WTC11 (cell line): ENCODE measurements around the gene HOXA2. TPM values are rescaled to one million over a fixed set of nuclear protein-coding genes. Genes with fewer than 3 reads are reported as not detected.

Source experiments
- ATAC-seq: fragments of 200-7000 bp; cut with Tn5 transposase; 2 replicates; pipeline ENCODE4 v1.10.0; 2021; ENCODE audit warnings: mild to moderate bottlenecking, moderate library complexity
- CTCF ChIA-PET: fragments of 300-600 bp; sonication (Branson Sonifier 250); formaldehyde crosslinking; loops from one replicate; lab custom pipeline; 2021; ENCODE audit warnings: antibody characterized with exemption; lab: Charles Lee
- POLR2A ChIA-PET: fragments of 350-600 bp; sonication (Branson Sonifier 250); formaldehyde crosslinking; loops from one replicate; lab custom pipeline; 2021; ENCODE audit warnings: antibody characterized with exemption; lab: Charles Lee
- DNase-seq: peaks from one replicate; pipeline ENCODE4 v3.0.0; 2021; ENCODE audit warnings: low spot score
- H3K27ac Mint-ChIP-seq: 2 replicates; pipeline ENCODE4 v1.8.0; 2021; ENCODE audit warnings: mixed read lengths
- H3K27me3 Mint-ChIP-seq: 2 replicates; pipeline ENCODE4 v1.8.0; 2021; ENCODE audit warnings: low read depth, mild to moderate bottlenecking, moderate library complexity, mixed read lengths
- H3K36me3 Mint-ChIP-seq: 2 replicates; pipeline ENCODE4 v1.8.0; 2021; ENCODE audit warnings: mixed read lengths
- H3K4me1 Mint-ChIP-seq: 2 replicates; pipeline ENCODE4 v1.8.0; 2022; ENCODE audit warnings: mixed read lengths
- H3K4me3 Mint-ChIP-seq: 2 replicates; pipeline ENCODE4 v1.8.0; 2021; ENCODE audit warnings: mild to moderate bottlenecking, moderate library complexity, mixed read lengths
- H3K9me3 Mint-ChIP-seq: 2 replicates; pipeline ENCODE4 v1.8.0; 2021; ENCODE audit warnings: mixed read lengths
- AFF4 ChIP-seq: sonication (generic); formaldehyde crosslinking; IDR thresholded peaks from 2 replicates; pipeline ENCODE4 v1.8.1; 2023; ENCODE audit warnings: mild to moderate bottlenecking, missing genetic modification reagents, borderline replicate concordance
- CDX4 ChIP-seq: fragments of 250-450 bp; sonication (Bioruptor Pico); IDR thresholded peaks from 2 replicates; pipeline ENCODE4 v1.9.0; 2021; ENCODE audit warnings: moderate library complexity, mild to moderate bottlenecking, inconsistent platforms, borderline replicate concordance
- CREM ChIP-seq: sonication (generic); formaldehyde crosslinking; IDR thresholded peaks from 2 replicates; pipeline ENCODE4 v1.8.1; 2022; ENCODE audit warnings: mild to moderate bottlenecking, missing genetic modification reagents, moderate library complexity
- E2F4 ChIP-seq: sonication (generic); formaldehyde crosslinking; IDR thresholded peaks from 2 replicates; pipeline ENCODE4 v1.8.1; 2022; ENCODE audit warnings: low read depth, mild to moderate bottlenecking, moderate library complexity, missing genetic modification reagents, borderline replicate concordance
- ETV6 ChIP-seq: sonication (generic); formaldehyde crosslinking; IDR thresholded peaks from 2 replicates; pipeline ENCODE4 v1.8.1; 2022; ENCODE audit warnings: mild to moderate bottlenecking, missing genetic modification reagents
- FOXK1 ChIP-seq: sonication (generic); formaldehyde crosslinking; IDR thresholded peaks from 2 replicates; pipeline ENCODE4 v1.8.0; 2022; ENCODE audit warnings: mild to moderate bottlenecking, moderate library complexity, missing genetic modification reagents
- GABPB1 ChIP-seq: sonication (generic); formaldehyde crosslinking; IDR thresholded peaks from 2 replicates; pipeline ENCODE4 v1.8.1; 2023; ENCODE audit warnings: mild to moderate bottlenecking, missing genetic modification reagents
- GTF2I ChIP-seq: fragments of 250-450 bp; sonication (Bioruptor Pico); conservative IDR thresholded peaks from 2 replicates; pipeline ENCODE4 v1.4.0; 2021; ENCODE audit warnings: mild to moderate bottlenecking
- HMGXB4 ChIP-seq: sonication (generic); formaldehyde crosslinking; IDR thresholded peaks from 2 replicates; pipeline ENCODE4 v1.8.1; 2023; ENCODE audit warnings: mild to moderate bottlenecking, moderate library complexity, missing genetic modification reagents
- KAT7 ChIP-seq: sonication (generic); formaldehyde crosslinking; IDR thresholded peaks from 2 replicates; pipeline ENCODE4 v1.8.1; 2023; ENCODE audit warnings: missing genetic modification reagents, mild to moderate bottlenecking, borderline replicate concordance
- MAX ChIP-seq: sonication (generic); formaldehyde crosslinking; IDR thresholded peaks from 2 replicates; pipeline ENCODE4 v1.8.0; 2022; ENCODE audit warnings: mild to moderate bottlenecking, missing genetic modification reagents
- MYBL2 ChIP-seq: sonication (generic); formaldehyde crosslinking; IDR thresholded peaks from 2 replicates; pipeline ENCODE4 v1.8.1; 2023; ENCODE audit warnings: mild to moderate bottlenecking, moderate library complexity, missing genetic modification reagents
- NFATC4 ChIP-seq: fragments of 250-450 bp; sonication (Bioruptor Pico); IDR thresholded peaks from 2 replicates; pipeline ENCODE4 v1.9.0; 2021; ENCODE audit warnings: mild to moderate bottlenecking
- NFYB ChIP-seq: sonication (generic); formaldehyde crosslinking; conservative IDR thresholded peaks from 2 replicates; pipeline ENCODE4 v1.8.0; 2022; ENCODE audit warnings: low read depth, missing genetic modification reagents
- NR3C1 ChIP-seq: sonication (generic); formaldehyde crosslinking; conservative IDR thresholded peaks from 2 replicates; pipeline ENCODE4 v1.8.1; 2023; ENCODE audit warnings: low read depth, mild to moderate bottlenecking, missing genetic modification reagents
- OVOL2 ChIP-seq: fragments of 250-450 bp; sonication (Bioruptor Pico); IDR thresholded peaks from 2 replicates; pipeline ENCODE4 v1.9.0; 2021; ENCODE audit warnings: mild to moderate bottlenecking, borderline replicate concordance
- PRRX2 ChIP-seq: fragments of 250-450 bp; sonication (Bioruptor Pico); IDR thresholded peaks from 2 replicates; pipeline ENCODE4 v1.8.0; 2021; ENCODE audit warnings: mild to moderate bottlenecking
- SMAD3 ChIP-seq: sonication (generic); formaldehyde crosslinking; IDR thresholded peaks from 2 replicates; pipeline ENCODE4 v1.8.0; 2022; ENCODE audit warnings: missing genetic modification reagents, mild to moderate bottlenecking, borderline replicate concordance
- ZNF138 ChIP-seq: sonication (generic); formaldehyde crosslinking; conservative IDR thresholded peaks from 2 replicates; pipeline ENCODE4 v1.8.1; 2022; ENCODE audit warnings: mild to moderate bottlenecking, moderate library complexity, missing genetic modification reagents
- ZNF219 ChIP-seq: sonication (generic); formaldehyde crosslinking; IDR thresholded peaks from 2 replicates; pipeline ENCODE4 v1.8.0; 2023; ENCODE audit warnings: missing genetic modification reagents, mild to moderate bottlenecking, borderline replicate concordance
- ZNF232 ChIP-seq: sonication (generic); formaldehyde crosslinking; IDR thresholded peaks from 2 replicates; pipeline ENCODE4 v1.8.0; 2022; ENCODE audit warnings: mild to moderate bottlenecking, missing genetic modification reagents
- total RNA-seq: library from RNA; stranded (reverse); gene quantifications from 3 replicates; pipeline ENCODE4 v1.2.3, GENCODE V29; 2021

The HOXA2 gene
- total RNA-seq, 1 experiment from 2014 or later = not detected

GRCh38 chr7:27126596-27127327 lies 24.3 kb upstream of the HOXA2 start:
- POLR2A ChIA-PET = no interaction called here

GRCh38 chr7:27125986-27126394 lies 23.5 kb upstream of the HOXA2 start:
- H3K4me3 Mint-ChIP-seq = no peak overlapping the region
- peaks cover 12% of the 10 kb centered on the region for H3K4me1 Mint-ChIP-seq
- CTCF ChIA-PET = no interaction called here
- no peak overlapping the region for H3K27ac Mint-ChIP-seq
- TF ChIP-seq CREM (CRISPR knock-in tag) (no peak), NR3C1 (CRISPR knock-in tag) (no peak), ZNF219 (CRISPR knock-in tag) (no peak), OVOL2 (CRISPR knock-in tag) (no peak), KAT7 (CRISPR knock-in tag) (no peak), GABPB1 (CRISPR knock-in tag) (no peak), PRRX2 (no peak)
- TF ChIP-seq, all 79 proteins: peak for 0
- ATAC-seq (no peak), DNase-seq (no peak)
- no peaks in the 10 kb centered on the region for H3K9me3 Mint-ChIP-seq
- no peaks in the 10 kb centered on the region for H3K36me3 Mint-ChIP-seq
- peaks cover 96% of the 10 kb centered on the region for H3K27me3 Mint-ChIP-seq
- POLR2A ChIA-PET = no interaction called here

More at GRCh38 chr7:27126596-27127327, 24.3 kb upstream of the HOXA2 start:
- H3K9me3 Mint-ChIP-seq = no peaks in the 10 kb centered on the region
- CTCF ChIA-PET = no interaction called here
- peaks cover 17% of the 10 kb centered on the region for H3K4me1 Mint-ChIP-seq
- peaks cover 96% of the 10 kb centered on the region for H3K27me3 Mint-ChIP-seq
- H3K27ac Mint-ChIP-seq = no peak overlapping the region
- H3K4me3 Mint-ChIP-seq = no peak overlapping the region
- DNase-seq = no peak
- ATAC-seq = no peak
- TF ChIP-seq GTF2I (CRISPR knock-in tag) (no peak), MYBL2 (CRISPR knock-in tag) (no peak), NFATC4 (CRISPR knock-in tag) (no peak), NFYB (no peak)
- TF ChIP-seq, all 79 proteins: peak for 0
- no peaks in the 10 kb centered on the region for H3K36me3 Mint-ChIP-seq

- no peak for TF ChIP-seq ETV6
- no peak for TF ChIP-seq FOXK1 (CRISPR knock-in tag)
- no peak for TF ChIP-seq ZNF219 (CRISPR knock-in tag)
- TF ChIP-seq CDX4 (CRISPR knock-in tag) = no peak
- no peak for TF ChIP-seq ZNF138 (CRISPR knock-in tag)
- TF ChIP-seq GTF2I (CRISPR knock-in tag) = no peak
- TF ChIP-seq ZNF232 (CRISPR knock-in tag) = no peak
- no peak for TF ChIP-seq HMGXB4
- no peak for TF ChIP-seq E2F4 (CRISPR knock-in tag)
- no peak for TF ChIP-seq SMAD3 (CRISPR knock-in tag)
- no peak for TF ChIP-seq MAX (CRISPR knock-in tag)
- no peak for TF ChIP-seq AFF4
- POLR2A ChIA-PET = no interaction called here
- no peaks in the 10 kb centered on the region for H3K9me3 Mint-ChIP-seq
- peaks cover 12% of the 10 kb centered on the region for H3K4me1 Mint-ChIP-seq
- no peak overlapping the region for H3K4me3 Mint-ChIP-seq
- CTCF ChIA-PET = no interaction called here
- DNase-seq = no peak
- no peak for ATAC-seq
- H3K36me3 Mint-ChIP-seq = no peaks in the 10 kb centered on the region
- H3K27ac Mint-ChIP-seq = no peak overlapping the region
- H3K27me3 Mint-ChIP-seq = peaks cover 99% of the 10 kb centered on the region
These were observed 22.6 kb upstream of the HOXA2 start for GRCh38 chr7:27124902-27125689.
